GM18508 (cell line): ENCODE data around the gene ACOT7.

Experiments used
- ATAC-seq: cut with Tn5 transposase; IDR thresholded peaks from one replicate; pipeline ENCODE4 v1.9.1; 2021; ENCODE audit warnings: moderate number of reproducible peaks; ENCODE audit not compliant: insufficient read depth, unreplicated experiment

Gene ACOT7

GRCh38 chr1:6348511-6349191 lies 44.9 kb downstream of the ACOT7 start:
- no peak for ATAC-seq

GRCh38 chr1:6347641-6348487 lies 45.7 kb downstream of the ACOT7 start:
- ATAC-seq, result no peak

DNA sequence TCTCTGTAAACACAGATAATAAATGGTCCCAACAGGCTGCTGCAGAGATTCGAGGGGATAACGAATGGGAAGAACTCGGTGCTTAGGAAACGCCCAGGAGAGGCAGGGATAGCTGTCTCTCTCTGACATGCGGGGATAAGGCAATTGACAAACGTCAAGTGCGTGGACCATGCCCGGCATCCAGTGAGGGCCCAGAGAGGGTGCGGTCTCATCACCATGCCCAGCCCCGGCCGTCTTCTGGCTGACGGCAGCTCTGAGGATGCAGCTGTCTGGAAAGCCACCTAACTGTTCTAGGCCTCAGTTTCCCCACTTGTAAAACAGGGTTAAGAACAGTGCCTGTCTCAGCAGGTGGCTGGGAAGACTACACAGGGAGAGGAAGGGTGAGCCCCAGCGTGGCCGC lies 48.1 kb downstream of the ACOT7 start:
- no peak for ATAC-seq

GRCh38 chr1:6345009-6345408 lies 48.6 kb downstream of the ACOT7 start:
- no peak for ATAC-seq

GRCh38 chr1:6343506-6344405 lies 49.8 kb downstream of the ACOT7 start:
- no peak for ATAC-seq

- no peak for ATAC-seq
Measured at GRCh38 chr1:6342056-6342455, 51.5 kb downstream of the ACOT7 start.

GRCh38 chr1:6338695-6339094 lies 54.9 kb downstream of the ACOT7 start:
- no peak for ATAC-seq

DNA sequence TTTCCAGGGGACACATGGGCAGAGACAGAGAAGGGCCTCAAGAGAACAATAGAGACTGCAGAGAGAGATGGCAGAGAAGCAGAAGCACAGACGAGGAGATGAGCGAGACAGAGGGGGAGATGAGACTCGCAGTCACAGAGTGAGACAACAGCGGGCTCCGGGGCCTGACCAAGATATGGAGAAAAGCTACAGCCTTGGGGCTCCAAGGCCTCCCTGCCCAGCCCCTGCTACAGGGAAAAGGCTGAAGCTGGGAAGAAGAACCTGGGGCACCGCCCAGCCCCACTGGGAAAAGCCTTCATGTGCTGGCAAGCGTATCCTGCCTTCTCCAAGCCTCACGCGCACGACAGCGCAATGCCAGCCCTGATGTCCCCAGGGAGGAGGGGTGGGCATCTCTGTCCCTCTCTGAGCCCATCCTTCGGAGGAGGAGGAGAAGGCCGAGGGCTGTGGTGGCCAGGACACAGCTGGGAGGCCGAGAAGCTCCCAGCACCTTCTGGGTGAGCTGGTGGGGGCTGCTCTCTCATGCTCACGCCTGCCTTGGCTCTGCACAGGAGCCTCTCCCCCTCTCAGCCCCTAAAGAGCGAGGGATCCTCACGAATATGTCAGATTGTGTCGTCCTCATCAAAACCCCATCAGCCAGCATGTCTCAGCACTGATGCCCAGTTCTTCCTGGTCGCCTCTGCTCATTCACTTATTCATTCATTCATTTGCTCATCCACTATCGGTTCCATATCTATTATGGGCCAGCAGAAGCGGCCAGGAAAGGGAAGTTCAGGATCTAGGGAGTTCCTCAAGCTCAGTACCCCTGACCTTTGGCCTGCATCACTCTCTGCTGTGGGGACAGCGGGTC lies 56.6 kb downstream of the ACOT7 start:
- no peak for ATAC-seq

DNA sequence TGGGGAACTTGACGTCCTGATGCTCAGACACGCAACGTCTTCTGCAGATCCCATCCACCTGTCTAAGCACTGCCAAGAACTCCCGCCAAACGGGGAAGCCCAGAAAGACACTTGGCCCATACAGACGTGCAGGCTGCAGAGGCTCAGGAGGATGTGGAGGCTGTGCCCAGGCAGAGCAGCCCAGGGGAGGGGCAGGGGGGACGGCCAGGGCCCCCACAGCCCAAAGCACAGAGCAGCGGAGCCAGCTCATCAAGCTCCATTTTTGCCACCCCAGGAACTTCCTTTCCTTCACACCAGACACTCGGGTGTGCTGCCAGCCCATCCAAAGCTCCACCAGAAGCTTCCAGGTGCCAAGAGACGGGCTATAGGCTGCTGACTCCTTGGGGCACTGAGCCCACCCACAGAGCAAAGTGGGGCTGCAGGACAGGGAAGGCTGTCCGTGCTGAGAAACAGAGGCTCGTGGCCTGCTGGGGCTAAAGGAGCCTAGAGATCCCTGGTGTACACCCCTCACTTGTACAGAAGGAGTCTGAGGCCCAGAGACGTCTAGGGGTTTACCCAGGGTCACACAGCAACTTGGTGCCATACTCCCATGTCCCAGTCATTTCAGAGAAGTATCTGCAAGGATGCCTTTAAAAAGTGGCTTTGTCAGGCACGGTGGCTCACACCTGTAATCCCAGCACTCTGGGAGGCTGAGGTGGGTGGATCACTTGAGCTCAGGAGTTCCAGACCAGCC lies 59.1 kb downstream of the ACOT7 start:
- no peak for ATAC-seq

- ATAC-seq, result no peak
Measured at GRCh38 chr1:6332821-6333220, 60.7 kb downstream of the ACOT7 start.

- no peak for ATAC-seq
Measured at GRCh38 chr1:6331543-6332273, 61.9 kb downstream of the ACOT7 start.

DNA sequence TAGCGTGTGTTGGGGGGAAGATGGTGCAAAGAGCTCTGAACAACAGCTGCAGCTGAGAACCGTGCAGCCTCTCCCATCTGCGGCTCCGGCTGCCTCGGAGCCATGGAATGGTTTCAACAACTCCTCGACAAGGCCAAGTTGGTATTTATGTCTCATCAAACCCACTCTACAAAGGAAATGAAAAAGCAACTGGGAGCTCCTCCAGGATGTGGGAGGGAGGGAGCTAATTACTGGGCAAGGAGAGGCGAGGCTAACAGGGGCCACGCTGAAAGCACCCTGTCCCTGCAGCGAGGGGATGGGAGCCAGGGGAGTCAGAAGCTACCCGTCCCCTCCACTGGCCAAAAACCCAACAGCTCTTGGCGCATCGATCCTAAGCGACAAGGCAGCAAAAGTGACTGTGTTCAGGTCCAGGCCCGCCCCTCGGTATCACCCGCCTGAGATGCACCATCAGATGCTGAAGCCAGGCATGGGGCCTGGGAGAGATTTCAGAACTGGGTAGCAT lies 63.1 kb downstream of the ACOT7 start:
- ATAC-seq, result no peak

DNA sequence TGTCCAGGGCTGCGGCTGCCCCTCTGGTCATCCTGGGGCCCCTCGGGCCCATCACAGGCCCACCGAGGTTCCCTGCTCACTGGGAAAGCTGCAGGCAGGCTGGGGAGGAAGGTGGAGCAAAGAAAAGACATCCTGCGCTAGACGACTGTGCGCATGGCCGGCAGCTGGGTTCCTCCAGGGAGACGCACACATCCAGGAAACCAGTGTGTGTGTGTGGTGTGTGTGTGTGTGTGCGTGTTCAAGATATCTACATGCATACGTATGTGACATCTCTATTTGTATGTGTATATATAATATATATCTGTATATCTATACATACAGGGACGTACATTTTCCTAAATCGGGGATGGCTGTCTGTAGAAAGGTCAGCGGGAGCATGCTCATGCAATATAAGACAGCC lies 63.7 kb downstream of the ACOT7 start:
- ATAC-seq, result no peak

DNA sequence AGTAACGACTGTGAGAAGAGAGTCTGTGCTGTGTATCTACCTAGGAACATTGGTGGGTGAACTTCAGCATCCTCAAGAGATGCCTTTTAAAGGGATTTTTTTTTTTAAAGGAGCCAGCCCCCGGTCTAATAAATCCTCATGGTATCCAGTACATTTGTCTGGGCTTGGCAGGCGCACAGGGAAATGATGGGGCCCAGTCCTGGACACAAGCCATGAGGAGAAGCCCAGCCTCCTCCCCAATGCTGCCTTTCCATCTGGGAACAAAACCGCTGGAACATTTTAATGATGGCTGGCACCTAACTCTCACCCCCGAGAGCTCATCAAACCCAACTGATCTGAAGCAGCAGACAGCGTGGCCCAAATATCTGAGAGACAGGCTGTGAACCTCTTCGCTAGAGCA lies 64.2 kb downstream of the ACOT7 start:
- no peak for ATAC-seq

DNA sequence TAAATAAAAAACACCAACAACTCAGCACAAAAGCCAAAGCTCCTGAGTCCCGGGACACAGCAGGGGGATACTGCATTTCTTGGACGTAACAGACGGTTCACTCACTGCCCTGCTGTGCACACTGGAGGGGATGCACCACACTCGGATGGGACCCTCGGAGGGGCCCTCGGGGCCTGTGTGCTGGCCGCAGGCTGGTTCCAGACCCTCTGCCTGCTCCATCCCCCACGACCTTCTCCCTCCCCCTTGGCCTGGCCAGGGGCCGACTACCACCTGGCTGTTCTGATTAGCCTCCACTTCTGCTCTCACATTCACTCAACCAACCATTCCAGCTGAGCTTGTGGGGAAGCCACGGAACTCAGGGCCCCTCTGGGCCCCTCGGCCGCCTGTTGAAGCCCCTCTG lies 64.9 kb downstream of the ACOT7 start:
- ATAC-seq, result no peak

DNA sequence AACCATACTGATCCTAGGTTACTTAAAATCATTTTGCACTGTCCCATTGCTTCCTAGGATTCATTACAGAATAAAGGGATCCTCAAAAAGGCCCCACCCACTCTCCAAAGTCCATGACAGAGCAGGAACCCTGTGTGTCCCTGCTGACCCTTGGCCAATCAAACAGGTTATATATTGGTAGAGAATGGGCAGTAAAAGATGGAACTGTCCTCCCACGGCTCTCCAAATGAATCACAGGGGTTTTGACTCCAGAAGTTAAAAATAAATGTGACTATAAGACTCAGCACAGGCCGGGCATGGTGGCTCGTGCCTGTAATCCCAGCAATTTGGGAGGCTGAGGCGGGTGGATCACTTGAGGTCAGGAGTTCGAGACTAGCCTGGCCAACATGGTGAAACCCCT lies 65.5 kb downstream of the ACOT7 start:
- ATAC-seq, result no peak

DNA sequence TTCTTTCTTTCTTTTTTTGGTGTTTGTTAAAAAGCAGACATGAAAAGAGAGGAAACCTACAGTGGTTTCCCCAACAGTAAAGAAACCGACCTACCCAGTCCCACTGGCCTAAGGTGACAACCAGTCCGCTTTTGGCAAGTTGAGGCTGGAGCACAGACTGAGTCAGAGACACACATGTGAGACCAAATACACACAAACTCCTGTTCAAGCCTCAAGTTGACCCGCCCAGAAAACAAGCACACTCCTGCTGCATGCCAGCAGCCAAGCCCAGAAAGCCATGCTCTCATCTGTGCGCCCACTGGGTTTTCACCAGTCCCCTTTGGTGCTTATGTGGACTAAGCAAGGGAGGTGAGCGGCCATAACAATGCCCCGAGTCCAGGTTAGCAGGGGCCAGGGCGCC lies 68.1 kb downstream of the ACOT7 start:
- ATAC-seq, result no peak

DNA sequence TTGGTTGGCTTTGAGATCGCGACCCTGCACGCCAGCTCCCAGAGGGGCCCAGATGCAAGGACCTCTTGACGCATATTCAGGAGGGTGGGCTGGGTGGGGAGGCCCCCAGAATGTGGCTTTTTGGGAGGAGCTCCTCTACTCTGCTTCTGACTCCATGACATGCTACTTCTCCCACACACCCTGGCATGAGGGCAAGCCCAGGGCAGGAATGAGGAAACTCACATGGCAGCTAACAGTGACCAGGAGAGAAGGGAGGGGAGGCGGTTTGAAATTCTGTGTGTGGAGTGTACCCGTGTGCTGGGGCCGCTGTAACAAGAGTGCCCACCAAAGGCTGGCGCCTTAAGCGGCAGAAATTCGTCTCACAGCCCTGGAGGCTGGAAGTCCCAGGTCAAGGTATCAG lies 71.4 kb downstream of the ACOT7 start:
- ATAC-seq, result no peak

DNA sequence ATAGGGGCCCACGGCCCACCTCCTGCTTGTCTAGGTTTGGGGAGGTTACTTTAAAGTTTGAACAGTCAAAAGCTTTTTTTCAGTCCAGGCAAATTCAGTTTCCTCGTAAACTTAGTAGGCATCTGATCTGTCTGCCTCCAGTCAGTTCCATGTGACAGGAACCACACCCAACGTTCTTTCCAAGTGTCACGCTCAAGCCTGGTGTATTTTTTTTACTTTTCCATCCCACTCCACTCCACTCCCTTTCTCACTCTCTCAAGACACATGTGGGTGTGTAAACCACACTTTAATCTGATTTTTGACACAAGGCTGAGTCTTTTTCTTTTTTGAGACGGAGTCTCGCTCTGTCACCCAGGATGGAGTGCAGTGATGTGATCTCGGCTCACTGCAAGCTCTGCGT lies 72.4 kb downstream of the ACOT7 start:
- no peak for ATAC-seq
